ENCODE measurements around the gene AHCYL1. TPM values are rescaled to one million over a fixed set of nuclear protein-coding genes. Genes with fewer than 3 reads are reported as not detected.

The AHCYL1 gene
- total and polyA plus RNA-seq, 10 of the 15 experiments (the other 5 are each of a cell fraction or from before 2014, with no cell fraction given) = 24.7 to 73.6 (median 46.8) TPM

- TF ChIP-seq BACH1 (IDR thresholded peaks at IDR 0.05; ENCODE audit: borderline replicate concordance) (no peak), PKNOX1 (IDR thresholded peaks at IDR 0.05) (no peak)
Observed at GRCh38 chr1:109975718-109976117, 8.8 kb upstream of the AHCYL1 start (continued).

GRCh38 chr1:109976762-109977161 is 7.8 kb upstream of the AHCYL1 start:
- intact Hi-C loops (cut with micrococcal nuclease; ENCODE audit: unreplicated experiment) (no loop called here), in situ Hi-C loops (cut with MboI) (no loop called here)
- H3K27me3 ChIP-seq (replicated peaks in 1 of 2; ENCODE audit: control insufficient read depth in 2 of 2, insufficient read depth in 2 of 2, low read length in 1 of 2) = no peaks in the 10 kb centered on the region; a peak in 2 of 4 replicates
- POLR2A ChIA-PET = interaction anchor here (0.6 kb wide), 1 partner anchor 109 kb away, joined by 3 read pairs; no protein-coding TSS in a partner anchor
- WGBS (ENCODE audit: insufficient coverage, insufficient replicate concordance, low lambda C conversion rate, missing lambda C conversion rate) = 50% methylated on average over 4 of the region's 4 CpGs
- no peaks in the 10 kb centered on the region for H3K36me3 ChIP-seq (ENCODE audit: control insufficient read depth in 2 of 2, insufficient read depth in 2 of 2, low read length in 1 of 2)
- RAD21 ChIA-PET (ENCODE audit: unreplicated experiment) = interaction anchor here (15.4 kb wide), 1 partner anchor 200 kb away, joined by 390 read pairs; no protein-coding TSS in a partner anchor
- no TSS peak for BruUV-seq (replicated peaks)
- H3K9me3 ChIP-seq (replicated peaks; ENCODE audit: control insufficient read depth, insufficient read depth, low read length) = no peaks in the 10 kb centered on the region; the same call in 2 of the 3 replicates
- no peak overlapping the region for H2AFZ ChIP-seq (ENCODE audit: control insufficient read depth, low read depth, low read length)
- CTCF ChIA-PET = interaction anchor here (1.7 to 16.8 kb wide), 3 partner anchors 7 to 195 kb away, joined by 5 to 759 read pairs (median 17); partner anchors contain the start of gene AHCYL1
- no peak overlapping the region for H3K4me3 ChIP-seq
- ATAC-seq = no peak
- H3K4me2 ChIP-seq (ENCODE audit: control insufficient read depth, insufficient read depth) = no peak overlapping the region
- DNase-seq (ENCODE audit: low read depth, low spot score) = no peak
- no peak overlapping the region for H3K9ac ChIP-seq (ENCODE audit: control insufficient read depth, insufficient read depth, low read length)
- no peaks in the 10 kb centered on the region for H4K20me1 ChIP-seq (ENCODE audit: control insufficient read depth, insufficient read depth)
- SMC1A ChIA-PET (ENCODE audit: uncharacterized antibody, unreplicated experiment) = interaction anchor here (1.1 to 13.9 kb wide), 4 partner anchors 7 to 337 kb away, joined by 3 to 431 read pairs (median 4); partner anchors contain the start of gene AHCYL1
- FAIRE-seq = no peak
- H3K27ac ChIP-seq (ENCODE audit: control insufficient read depth, insufficient read depth) = no peak overlapping the region
- H3K79me2 ChIP-seq (ENCODE audit: control insufficient read depth, insufficient read depth, low read length) = no peaks in the 10 kb centered on the region
- H3K4me1 ChIP-seq (ENCODE audit: control insufficient read depth, insufficient read depth, low read length) = no peaks in the 10 kb centered on the region
- TF ChIP-seq CHD2 (IDR thresholded peaks at IDR 0.05; ENCODE audit: borderline replicate concordance, low read depth, low read length) (no peak), IKZF2 (IDR thresholded peaks at IDR 0.05) (no peak), ATF3 (IDR thresholded peaks at IDR 0.05; ENCODE audit: borderline replicate concordance, extremely low read depth, low read depth, low read length) (no peak), MAX (IDR thresholded peaks at IDR 0.05; ENCODE audit: low read depth, low read length) (no peak), MYB (IDR thresholded peaks at IDR 0.05; ENCODE audit: borderline replicate concordance, low read depth, low read length) (no peak), ZNF24 (IDR thresholded peaks at IDR 0.05) (no peak), YBX1 (IDR thresholded peaks at IDR 0.05) (no peak), JUNB (IDR thresholded peaks at IDR 0.05) (no peak), MTA2 (IDR thresholded peaks at IDR 0.05; ENCODE audit: low read depth) (no peak)
- TF ChIP-seq, protein P1, sequence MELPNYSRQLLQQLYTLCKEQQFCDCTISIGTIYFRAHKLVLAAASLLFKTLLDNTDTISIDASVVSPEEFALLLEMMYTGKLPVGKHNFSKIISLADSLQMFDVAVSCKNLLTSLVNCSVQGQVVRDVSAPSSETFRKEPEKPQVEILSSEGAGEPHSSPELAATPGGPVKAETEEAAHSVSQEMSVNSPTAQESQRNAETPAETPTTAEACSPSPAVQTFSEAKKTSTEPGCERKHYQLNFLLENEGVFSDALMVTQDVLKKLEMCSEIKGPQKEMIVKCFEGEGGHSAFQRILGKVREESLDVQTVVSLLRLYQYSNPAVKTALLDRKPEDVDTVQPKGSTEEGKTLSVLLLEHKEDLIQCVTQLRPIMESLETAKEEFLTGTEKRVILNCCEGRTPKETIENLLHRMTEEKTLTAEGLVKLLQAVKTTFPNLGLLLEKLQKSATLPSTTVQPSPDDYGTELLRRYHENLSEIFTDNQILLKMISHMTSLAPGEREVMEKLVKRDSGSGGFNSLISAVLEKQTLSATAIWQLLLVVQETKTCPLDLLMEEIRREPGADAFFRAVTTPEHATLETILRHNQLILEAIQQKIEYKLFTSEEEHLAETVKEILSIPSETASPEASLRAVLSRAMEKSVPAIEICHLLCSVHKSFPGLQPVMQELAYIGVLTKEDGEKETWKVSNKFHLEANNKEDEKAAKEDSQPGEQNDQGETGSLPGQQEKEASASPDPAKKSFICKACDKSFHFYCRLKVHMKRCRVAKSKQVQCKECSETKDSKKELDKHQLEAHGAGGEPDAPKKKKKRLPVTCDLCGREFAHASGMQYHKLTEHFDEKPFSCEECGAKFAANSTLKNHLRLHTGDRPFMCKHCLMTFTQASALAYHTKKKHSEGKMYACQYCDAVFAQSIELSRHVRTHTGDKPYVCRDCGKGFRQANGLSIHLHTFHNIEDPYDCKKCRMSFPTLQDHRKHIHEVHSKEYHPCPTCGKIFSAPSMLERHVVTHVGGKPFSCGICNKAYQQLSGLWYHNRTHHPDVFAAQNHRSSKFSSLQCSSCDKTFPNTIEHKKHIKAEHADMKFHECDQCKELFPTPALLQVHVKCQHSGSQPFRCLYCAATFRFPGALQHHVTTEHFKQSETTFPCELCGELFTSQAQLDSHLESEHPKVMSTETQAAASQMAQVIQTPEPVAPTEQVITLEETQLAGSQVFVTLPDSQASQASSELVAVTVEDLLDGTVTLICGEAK (IDR thresholded peaks at IDR 0.05; ENCODE audit: borderline replicate concordance) = no peak
- TF ChIP-seq, protein P2, sequence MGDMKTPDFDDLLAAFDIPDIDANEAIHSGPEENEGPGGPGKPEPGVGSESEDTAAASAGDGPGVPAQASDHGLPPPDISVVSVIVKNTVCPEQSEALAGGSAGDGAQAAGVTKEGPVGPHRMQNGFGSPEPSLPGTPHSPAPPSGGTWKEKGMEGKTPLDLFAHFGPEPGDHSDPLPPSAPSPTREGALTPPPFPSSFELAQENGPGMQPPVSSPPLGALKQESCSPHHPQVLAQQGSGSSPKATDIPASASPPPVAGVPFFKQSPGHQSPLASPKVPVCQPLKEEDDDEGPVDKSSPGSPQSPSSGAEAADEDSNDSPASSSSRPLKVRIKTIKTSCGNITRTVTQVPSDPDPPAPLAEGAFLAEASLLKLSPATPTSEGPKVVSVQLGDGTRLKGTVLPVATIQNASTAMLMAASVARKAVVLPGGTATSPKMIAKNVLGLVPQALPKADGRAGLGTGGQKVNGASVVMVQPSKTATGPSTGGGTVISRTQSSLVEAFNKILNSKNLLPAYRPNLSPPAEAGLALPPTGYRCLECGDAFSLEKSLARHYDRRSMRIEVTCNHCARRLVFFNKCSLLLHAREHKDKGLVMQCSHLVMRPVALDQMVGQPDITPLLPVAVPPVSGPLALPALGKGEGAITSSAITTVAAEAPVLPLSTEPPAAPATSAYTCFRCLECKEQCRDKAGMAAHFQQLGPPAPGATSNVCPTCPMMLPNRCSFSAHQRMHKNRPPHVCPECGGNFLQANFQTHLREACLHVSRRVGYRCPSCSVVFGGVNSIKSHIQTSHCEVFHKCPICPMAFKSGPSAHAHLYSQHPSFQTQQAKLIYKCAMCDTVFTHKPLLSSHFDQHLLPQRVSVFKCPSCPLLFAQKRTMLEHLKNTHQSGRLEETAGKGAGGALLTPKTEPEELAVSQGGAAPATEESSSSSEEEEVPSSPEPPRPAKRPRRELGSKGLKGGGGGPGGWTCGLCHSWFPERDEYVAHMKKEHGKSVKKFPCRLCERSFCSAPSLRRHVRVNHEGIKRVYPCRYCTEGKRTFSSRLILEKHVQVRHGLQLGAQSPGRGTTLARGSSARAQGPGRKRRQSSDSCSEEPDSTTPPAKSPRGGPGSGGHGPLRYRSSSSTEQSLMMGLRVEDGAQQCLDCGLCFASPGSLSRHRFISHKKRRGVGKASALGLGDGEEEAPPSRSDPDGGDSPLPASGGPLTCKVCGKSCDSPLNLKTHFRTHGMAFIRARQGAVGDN (IDR thresholded peaks at IDR 0.05) = no peak

Data from GM12878 (cell line).